T-helper 1 cell treated with Interleukin-12 subunit alpha and Interleukin-12 subunit beta and Interleukin-4 antibody, amounts not matched to agents 30 ng/mL and 1 ng/mL, for 36 hours (primary cell): ENCODE data around the gene MTMR6. TPM values are rescaled to one million over a fixed set of nuclear protein-coding genes. Genes with fewer than 3 reads are reported as not detected.

Experiments used
- intact Hi-C: fragments of 100-400 bp; cut with micrococcal nuclease; formaldehyde crosslinking; loops from one replicate; pipeline ENCODE4 v1.15.1; 2024
- total RNA-seq: library from RNA; stranded (reverse); gene quantifications from 2 replicates; pipeline ENCODE4 v1.2.3, GENCODE V29; 2022

Gene MTMR6
- total RNA-seq, 1 donor from 2014 or later: 20.3 TPM

GRCh38 chr13:25224151-25224550 is 63.1 kb downstream of the MTMR6 start:
- intact Hi-C loops: no loop called here

- intact Hi-C loops: no loop called here
Observed at GRCh38 chr13:25222740-25223139, 64.5 kb downstream of the MTMR6 start.

- intact Hi-C loops: no loop called here
Observed at GRCh38 chr13:25218019-25218418, 69.3 kb downstream of the MTMR6 start.

GRCh38 chr13:25217023-25217885 is 70.0 kb downstream of the MTMR6 start:
- intact Hi-C loops: no loop called here

- intact Hi-C loops: no loop called here
Observed at GRCh38 chr13:25215253-25215575, 72.1 kb downstream of the MTMR6 start.

- intact Hi-C loops: no loop called here
Observed at GRCh38 chr13:25214491-25215252, 72.6 kb downstream of the MTMR6 start.

GRCh38 chr13:25213715-25214114 is 73.6 kb downstream of the MTMR6 start:
- intact Hi-C loops: no loop called here

GRCh38 chr13:25210842-25211569 is 76.3 kb downstream of the MTMR6 start:
- intact Hi-C loops: no loop called here

GRCh38 chr13:25207291-25207810 is 79.9 kb downstream of the MTMR6 start:
- intact Hi-C loops: no loop called here

- intact Hi-C loops: no loop called here
Observed at GRCh38 chr13:25204863-25205262, 82.4 kb downstream of the MTMR6 start.

GRCh38 chr13:25203127-25203740 is 84.1 kb downstream of the MTMR6 start:
- intact Hi-C loops: no loop called here

GRCh38 chr13:25200783-25201182 is 86.5 kb downstream of the MTMR6 start:
- intact Hi-C loops: no loop called here

GRCh38 chr13:25198647-25199046 is 88.6 kb downstream of the MTMR6 start:
- intact Hi-C loops: no loop called here

- intact Hi-C loops: no loop called here
Observed at GRCh38 chr13:25196971-25197370, 90.3 kb downstream of the MTMR6 start.

Other genes with a start within 250 kb of the MTMR6 start
- 0.12 and 0.32 TPM in 2 replicates for gene PABPC3, start 191.4 kb downstream of the MTMR6 start, total RNA-seq
- gene AMER2, start 115.2 kb downstream of the MTMR6 start, total RNA-seq: not detected in 2 replicates
- 84.2 and 94.3 TPM in 2 replicates for gene NUP58, start 14.1 kb upstream of the MTMR6 start, total RNA-seq
- gene ATP8A2, start 84.5 kb upstream of the MTMR6 start, total RNA-seq: 1.7 and 1.9 TPM in 2 replicates